ENCODE results near the gene LTBP1. TPM values are rescaled to one million over a fixed set of nuclear protein-coding genes. Genes with fewer than 3 reads are reported as not detected.

Gene LTBP1
- total RNA-seq, 4 donors from 2014 or later = 8.7 to 18.7 (median 13.0) TPM

DNA sequence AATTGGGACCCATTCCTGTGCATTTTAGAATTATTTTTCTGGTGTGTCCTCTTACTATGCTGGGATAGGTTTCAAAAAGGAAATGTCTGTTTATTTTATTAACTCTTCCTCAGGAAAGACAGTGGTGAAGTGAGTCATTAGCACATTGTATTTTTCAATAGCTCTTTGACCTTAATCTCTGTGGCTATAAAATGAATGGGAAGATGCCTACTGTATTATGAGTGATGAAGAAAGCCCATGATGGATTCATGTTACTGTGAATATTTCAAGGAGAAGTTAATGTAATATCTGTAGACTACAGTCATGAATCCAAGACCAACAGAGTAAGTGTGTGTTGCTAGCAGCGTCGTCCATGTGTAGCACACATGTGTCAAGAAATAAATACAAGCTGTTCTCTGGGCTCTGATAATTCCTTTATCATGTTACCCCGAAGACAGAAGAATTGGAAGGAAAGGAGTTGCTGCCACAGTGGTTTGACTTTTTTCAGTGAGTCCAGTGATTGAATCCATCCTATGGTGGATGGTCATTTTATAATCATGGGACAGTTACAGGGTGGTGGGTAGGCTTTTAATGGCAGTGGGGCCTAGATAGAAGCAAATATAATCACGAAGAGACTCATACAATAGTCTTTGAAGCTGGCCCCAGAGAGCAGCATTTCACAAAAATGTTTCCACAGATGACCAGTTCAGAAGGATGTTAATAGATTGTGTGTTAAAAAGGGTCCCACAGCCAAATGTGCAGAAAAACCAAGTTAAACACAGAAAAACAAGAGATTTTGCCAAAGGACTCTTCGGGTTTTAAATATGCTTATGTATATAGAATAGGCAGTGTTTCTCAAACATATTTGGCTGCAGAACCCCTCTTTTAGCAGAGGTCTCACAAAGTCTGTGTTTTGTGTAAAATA is 290.0 kb downstream of the LTBP1 start:
- Histone ChIP-seq H3K36me3 (no peaks in the 10 kb centered on the region), H3K27ac (no peak overlapping the region), H3K4me1 (no peaks in the 10 kb centered on the region), H3K27me3 (no peaks in the 10 kb centered on the region), H3K4me3 (no peak overlapping the region), H3K9me3 (no peaks in the 10 kb centered on the region)
- no peak for DNase-seq (ENCODE audit: low spot score in 2 of 2)
- TF ChIP-seq EP300 (IDR thresholded peaks at IDR 0.05) = no peak
- TF ChIP-seq POLR2A (IDR thresholded peaks at IDR 0.05) = no peak
- no peak for TF ChIP-seq POLR2AphosphoS5 (IDR thresholded peaks at IDR 0.05)
- 85% methylated on average over 5 of the region's 5 CpGs for WGBS

DNA sequence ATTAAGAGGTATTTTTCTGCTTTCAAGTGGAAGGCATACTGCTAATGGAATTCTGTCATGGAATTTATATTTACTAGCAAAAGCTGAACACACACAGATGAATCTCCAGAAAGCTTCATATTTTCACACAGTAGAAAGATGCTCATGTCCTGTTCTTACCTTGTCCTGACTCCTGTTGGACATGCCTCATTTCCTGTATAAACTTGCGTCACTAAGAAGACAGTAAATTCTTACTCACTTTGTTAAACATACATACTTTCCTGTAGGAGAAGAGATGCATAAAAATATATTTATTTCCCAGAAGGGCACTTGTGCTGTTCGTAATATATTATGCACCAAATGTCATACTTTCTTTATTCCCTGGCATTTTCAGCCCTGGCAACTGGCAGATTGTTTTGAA is 291.4 kb downstream of the LTBP1 start:
- no peaks in the 10 kb centered on the region for H3K27me3 ChIP-seq
- no peaks in the 10 kb centered on the region for H3K4me1 ChIP-seq
- H3K4me3 ChIP-seq = no peak overlapping the region
- TF ChIP-seq POLR2A (IDR thresholded peaks at IDR 0.05) = no peak
- TF ChIP-seq, protein P1, sequence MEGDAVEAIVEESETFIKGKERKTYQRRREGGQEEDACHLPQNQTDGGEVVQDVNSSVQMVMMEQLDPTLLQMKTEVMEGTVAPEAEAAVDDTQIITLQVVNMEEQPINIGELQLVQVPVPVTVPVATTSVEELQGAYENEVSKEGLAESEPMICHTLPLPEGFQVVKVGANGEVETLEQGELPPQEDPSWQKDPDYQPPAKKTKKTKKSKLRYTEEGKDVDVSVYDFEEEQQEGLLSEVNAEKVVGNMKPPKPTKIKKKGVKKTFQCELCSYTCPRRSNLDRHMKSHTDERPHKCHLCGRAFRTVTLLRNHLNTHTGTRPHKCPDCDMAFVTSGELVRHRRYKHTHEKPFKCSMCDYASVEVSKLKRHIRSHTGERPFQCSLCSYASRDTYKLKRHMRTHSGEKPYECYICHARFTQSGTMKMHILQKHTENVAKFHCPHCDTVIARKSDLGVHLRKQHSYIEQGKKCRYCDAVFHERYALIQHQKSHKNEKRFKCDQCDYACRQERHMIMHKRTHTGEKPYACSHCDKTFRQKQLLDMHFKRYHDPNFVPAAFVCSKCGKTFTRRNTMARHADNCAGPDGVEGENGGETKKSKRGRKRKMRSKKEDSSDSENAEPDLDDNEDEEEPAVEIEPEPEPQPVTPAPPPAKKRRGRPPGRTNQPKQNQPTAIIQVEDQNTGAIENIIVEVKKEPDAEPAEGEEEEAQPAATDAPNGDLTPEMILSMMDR (IDR thresholded peaks at IDR 0.05) = no peak
- TF ChIP-seq POLR2AphosphoS5 (IDR thresholded peaks at IDR 0.05) = no peak
- no peak for TF ChIP-seq EP300 (IDR thresholded peaks at IDR 0.05)
- no peak overlapping the region for H3K27ac ChIP-seq
- DNase-seq (ENCODE audit: low spot score in 2 of 2) = no peak
- 86% methylated on average over 2 of the region's 2 CpGs for WGBS
- H3K9me3 ChIP-seq = no peaks in the 10 kb centered on the region
- no peaks in the 10 kb centered on the region for H3K36me3 ChIP-seq

GRCh38 chr2:33240178-33240577 is 293.4 kb downstream of the LTBP1 start:
- 69% methylated on average over 4 of the region's 4 CpGs for WGBS
- Histone ChIP-seq H3K27me3 (no peaks in the 10 kb centered on the region), H3K4me3 (no peak overlapping the region), H3K36me3 (no peaks in the 10 kb centered on the region), H3K27ac (no peak overlapping the region), H3K9me3 (no peaks in the 10 kb centered on the region), H3K4me1 (no peaks in the 10 kb centered on the region)
- DNase-seq (ENCODE audit: low spot score in 2 of 2) = no peak
- TF ChIP-seq POLR2A (IDR thresholded peaks at IDR 0.05) = no peak
- TF ChIP-seq, protein P1 (IDR thresholded peaks at IDR 0.05) = no peak

DNA sequence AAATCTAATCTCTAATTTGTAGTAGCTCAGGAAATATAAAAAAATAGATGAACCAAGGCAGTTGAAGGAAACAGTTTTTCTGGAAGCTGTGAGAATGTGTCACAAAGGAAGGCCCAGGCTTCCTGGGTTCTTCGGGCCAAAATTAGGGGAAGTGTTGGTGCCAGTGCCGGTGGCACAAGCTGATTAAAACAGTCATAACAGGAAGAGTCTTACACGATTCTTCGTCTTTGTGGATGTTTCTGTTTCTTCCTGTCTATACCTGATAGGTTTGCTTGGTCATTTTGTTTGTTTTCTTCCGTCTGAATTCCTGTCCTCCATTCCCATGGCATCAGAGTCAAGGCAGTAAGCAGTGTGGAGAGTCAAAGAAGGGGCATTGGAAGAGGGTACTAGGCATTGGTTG is 294.3 kb downstream of the LTBP1 start:
- Histone ChIP-seq H3K9me3 (no peaks in the 10 kb centered on the region), H3K36me3 (no peaks in the 10 kb centered on the region), H3K27ac (no peak overlapping the region), H3K4me3 (no peak overlapping the region), H3K27me3 (no peaks in the 10 kb centered on the region), H3K4me1 (no peaks in the 10 kb centered on the region)
- no peak for DNase-seq (ENCODE audit: low spot score in 2 of 2)
- TF ChIP-seq EP300 (IDR thresholded peaks at IDR 0.05) = no peak
- no peak for TF ChIP-seq POLR2AphosphoS5 (IDR thresholded peaks at IDR 0.05)
- TF ChIP-seq, protein P1 (IDR thresholded peaks at IDR 0.05) = no peak
- no peak for TF ChIP-seq POLR2A (IDR thresholded peaks at IDR 0.05)
- WGBS = 78% methylated on average over 5 of the region's 5 CpGs

- WGBS = 84% methylated on average over 3 of the region's 3 CpGs
- no peak overlapping the region for H3K4me3 ChIP-seq
- H3K9me3 ChIP-seq = no peaks in the 10 kb centered on the region
- H3K27me3 ChIP-seq = no peaks in the 10 kb centered on the region
- TF ChIP-seq POLR2AphosphoS5 (IDR thresholded peaks at IDR 0.05) (no peak), EP300 (IDR thresholded peaks at IDR 0.05) (no peak), POLR2A (IDR thresholded peaks at IDR 0.05) (no peak)
- TF ChIP-seq, protein P1 (IDR thresholded peaks at IDR 0.05) = no peak
- peaks cover under 1% of the 10 kb centered on the region for H3K4me1 ChIP-seq
- no peak overlapping the region for H3K27ac ChIP-seq
- H3K36me3 ChIP-seq = no peaks in the 10 kb centered on the region
- DNase-seq (ENCODE audit: low spot score in 2 of 2) = no peak
These were observed 294.8 kb downstream of the LTBP1 start for GRCh38 chr2:33241581-33241980.

All from suprapubic skin (tissue), 4 donors.